Keratinocyte (primary cell): ENCODE data around the gene FNTB.

Experiments
- CTCF ChIP-seq, 3 experiments: IDR thresholded peaks in 1 of 3; conservative IDR thresholded peaks in 1 of 3; optimal IDR thresholded peaks in 1 of 3; 2 replicates in 2 of 3; 3 replicates in 1 of 3; pipeline versions ENCODE3 to v1.5.1; 2011; ENCODE audit warnings: low read length in 3 of 3, mild to moderate bottlenecking in 3 of 3, moderate library complexity in 2 of 3, control low read depth in 1 of 3, inconsistent platforms in 1 of 3; ENCODE audit not compliant: insufficient read depth in 2 of 3; ENCODE audit errors: extremely low read depth in 1 of 3
- EZH2 ChIP-seq: IDR thresholded peaks from one replicate; pipeline ENCODE4 v1.6.1; 2012; ENCODE audit warnings: inconsistent platforms, mild to moderate bottlenecking, low read length, moderate library complexity

- TF ChIP-seq CTCF (optimal IDR thresholded peaks at IDR 0.05 in 1 of 3, IDR thresholded peaks at IDR 0.05 in 1 of 3, conservative IDR thresholded peaks at IDR 0.05 in 1 of 3; ENCODE audit: extremely low read depth in 1 of 3, insufficient read depth in 2 of 3, low read length in 3 of 3) = no peak
- no peak for TF ChIP-seq EZH2
These were observed 15.0 kb downstream of the FNTB start for GRCh38 chr14:65001723-65002122.
